ENCODE results near the gene TTC5. TPM values are rescaled to one million over a fixed set of nuclear protein-coding genes. Genes with fewer than 3 reads are reported as not detected.

Gene TTC5
- 20.5 TPM for total RNA-seq

DNA sequence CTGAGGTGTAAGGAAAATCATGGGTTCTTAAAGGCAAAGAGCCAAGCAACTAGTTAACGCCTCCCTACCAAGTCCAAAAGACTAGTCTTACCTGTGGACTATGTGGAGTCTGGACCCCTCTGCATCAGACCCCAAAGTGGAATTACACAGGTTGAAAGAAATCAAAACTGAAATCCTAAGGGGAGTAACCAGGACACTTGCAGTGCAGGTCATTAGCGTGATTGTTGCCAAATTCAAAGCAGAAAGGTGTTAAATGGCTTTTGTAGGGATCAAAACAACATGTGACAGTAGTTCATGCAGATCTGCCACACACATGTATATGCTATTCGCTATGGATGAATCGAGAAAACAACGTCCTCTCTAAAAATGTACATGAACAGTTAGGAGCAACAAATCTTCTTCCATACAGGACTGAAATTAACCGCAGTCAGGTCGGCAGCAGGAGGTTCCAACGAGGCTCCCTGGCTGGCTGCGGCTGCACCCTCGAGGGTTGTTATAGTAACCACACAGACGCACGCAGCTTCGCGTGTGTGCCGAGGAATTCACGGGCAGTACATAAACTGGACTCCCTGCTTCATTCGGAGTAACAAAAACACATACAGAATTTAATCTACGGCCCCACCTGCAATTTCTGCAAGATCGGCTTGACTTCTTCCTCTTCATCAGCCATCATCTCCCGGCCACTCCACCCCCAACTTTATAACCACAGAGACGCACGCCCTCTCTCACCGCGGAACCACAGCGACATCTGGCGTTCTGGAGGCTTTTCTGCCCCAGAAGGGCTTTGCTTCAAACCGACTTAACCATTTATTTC, at the start of gene TTC5:
TSS of gene TTC5 (minus strand) at position 687 of the 814 bp plus-strand sequence. CDS start at position 673, 14 bp downstream.

DNA sequence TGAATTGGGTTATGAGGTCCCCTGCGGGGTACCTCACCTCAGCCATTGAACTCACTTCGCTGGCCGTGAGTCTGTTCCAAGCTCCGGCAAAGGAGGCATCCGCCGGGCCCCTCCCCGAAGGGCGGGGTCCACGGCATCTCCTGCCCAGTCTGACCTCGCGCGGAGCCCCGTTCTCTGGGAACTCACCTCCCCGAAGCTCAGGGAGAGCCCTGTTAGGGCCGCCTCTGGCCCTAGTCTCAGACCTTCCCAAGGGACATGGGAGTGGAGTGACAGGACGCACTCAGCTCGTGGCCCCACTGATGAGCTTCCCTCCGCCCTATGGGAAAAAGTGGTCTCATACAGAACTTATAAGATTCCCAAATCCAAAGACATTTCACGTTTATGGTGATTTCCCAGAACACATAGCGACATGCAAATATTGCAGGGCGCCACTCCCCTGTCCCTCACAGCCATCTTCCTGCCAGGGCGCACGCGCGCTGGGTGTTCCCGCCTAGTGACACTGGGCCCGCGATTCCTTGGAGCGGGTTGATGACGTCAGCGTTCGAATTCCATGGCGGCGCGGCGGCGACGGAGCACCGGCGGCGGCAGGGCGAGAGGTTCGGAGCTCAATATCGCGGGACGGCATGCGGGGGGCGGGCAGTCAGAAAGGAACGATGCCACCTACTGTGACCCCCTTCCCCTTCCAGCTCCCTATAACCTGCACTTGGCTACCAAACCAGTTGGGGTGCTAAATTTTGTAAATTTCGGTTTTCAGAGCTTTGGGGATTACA, 37.5 kb upstream of the TTC5 start, which contains the start of gene PARP2:
TSS of gene PARP2 (plus strand) at position 544 of the 770 bp plus-strand sequence. CDS start at position 551, 7 bp downstream.

DNA sequence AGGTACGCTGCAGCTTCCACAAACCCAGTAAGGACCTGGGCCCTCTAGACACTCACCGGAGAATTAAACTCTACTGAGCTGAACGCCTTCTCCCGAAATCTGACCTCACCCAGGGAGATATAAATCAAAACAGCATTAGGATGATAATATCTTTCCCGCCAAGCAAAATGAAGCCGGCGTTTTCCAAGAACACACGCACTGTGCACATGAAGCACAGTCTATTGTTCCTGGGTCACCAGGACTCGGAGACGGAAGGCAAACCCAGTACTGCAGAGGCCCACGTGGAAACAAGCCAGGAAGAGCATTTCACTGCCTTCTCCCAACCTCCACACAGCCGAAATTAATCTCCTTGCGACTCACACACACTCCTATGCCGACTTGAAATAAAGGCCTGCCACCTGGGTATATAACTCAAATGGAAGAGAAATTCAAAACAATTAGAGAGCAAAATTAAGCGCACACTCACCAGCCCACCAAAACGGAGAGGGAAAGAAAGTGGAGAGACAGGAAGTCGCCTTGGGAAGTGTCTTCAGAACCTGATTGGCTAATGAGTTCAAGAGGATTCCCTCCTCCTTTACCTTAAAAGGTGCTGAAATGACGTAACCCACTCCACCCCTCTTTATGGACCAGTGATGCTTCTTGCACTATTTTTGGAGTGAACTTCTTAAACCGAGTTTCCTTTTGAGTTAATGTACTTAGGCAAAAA, 27.2 kb upstream of the TTC5 start, which contains the start of gene CCNB1IP1:
TSS of gene CCNB1IP1 (minus strand) at position 492 of the 706 bp plus-strand sequence. CDS start 16,756 bp downstream, outside the sequence.

Small RNA genes lying within 50 kb of the gene (small RNA-seq; reads per million reads assigned to genes)
- 0.30 reads per million, percentile 31 among the genes with 10 or more reads in this experiment for gene SNORA79B (ENCODE audit: low replicate concordance)
- gene SNORD126 (ENCODE audit: low replicate concordance): 491 reads per million, percentile 99 among the genes with 10 or more reads in this experiment

Other genes with a start within 250 kb of the TTC5 start
- gene OR4L1, start 245.9 kb downstream of the TTC5 start, total RNA-seq: not detected
- gene OR4K17, start 195.2 kb downstream of the TTC5 start, total RNA-seq: not detected
- gene OR4N5, start 167.1 kb downstream of the TTC5 start, total RNA-seq: not detected
- gene OR11G2, start 115.1 kb downstream of the TTC5 start, total RNA-seq: not detected
- gene OR11H6, start 82.2 kb downstream of the TTC5 start, total RNA-seq: not detected
- gene OR11H7, start 77.0 kb downstream of the TTC5 start, total RNA-seq: not detected
- gene OR11H4, start 66.7 kb downstream of the TTC5 start, total RNA-seq: not detected
- gene CCNB1IP1, start 27.3 kb upstream of the TTC5 start, total RNA-seq: 89.1 TPM
- gene PARP2, start 37.7 kb upstream of the TTC5 start, total RNA-seq: 16.9 TPM
- gene TEP1, start 107.5 kb upstream of the TTC5 start, total RNA-seq: 14.9 TPM
- gene KLHL33, start 130.2 kb upstream of the TTC5 start, total RNA-seq: 1.5 TPM
- gene OSGEP, start 148.9 kb upstream of the TTC5 start, total RNA-seq: 48.1 TPM
- 76.1 TPM for gene APEX1, start 149.3 kb upstream of the TTC5 start, total RNA-seq
- gene PIP4P1, start 155.5 kb upstream of the TTC5 start, total RNA-seq: 26.3 TPM
- gene PNP, start 163.5 kb upstream of the TTC5 start, total RNA-seq: 71.3 TPM
- not detected for gene RNASE10, start 199.6 kb upstream of the TTC5 start, total RNA-seq